NB4 (cell line): ENCODE data around the gene DKK3.
A peak's percentile ranks its signal among the peaks of the same experiment; 100 is the strongest.

Experiments
- DNase-seq: peaks from one replicate; pipeline ENCODE4 v3.0.0; 2010; ENCODE audit warnings: low read depth
- H3K4me3 ChIP-seq: one replicate; pipeline ENCODE4 v1.5.1; 2011; ENCODE audit warnings: mild to moderate bottlenecking, low read depth, low read length, moderate library complexity
- MYC ChIP-seq: IDR thresholded peaks from 2 replicates; pipeline ENCODE4 v1.6.1; 2011; ENCODE audit warnings: low read depth, low read length
- POLR2A ChIP-seq: IDR thresholded peaks from 2 replicates; pipeline ENCODE4 v1.6.1; 2011; ENCODE audit warnings: mild to moderate bottlenecking; ENCODE audit not compliant: insufficient read length; ENCODE audit errors: extremely low read depth
- TF ChIP-seq, protein P1 (sequence below): IDR thresholded peaks from 2 replicates; pipeline ENCODE4 v1.6.1; 2011; ENCODE audit warnings: low read depth, low read length
- TF ChIP-seq, protein P2 (sequence below): IDR thresholded peaks from one replicate; pipeline ENCODE4 v1.5.1; 2012; ENCODE audit warnings: low read depth, low read length

The DKK3 gene

DNA sequence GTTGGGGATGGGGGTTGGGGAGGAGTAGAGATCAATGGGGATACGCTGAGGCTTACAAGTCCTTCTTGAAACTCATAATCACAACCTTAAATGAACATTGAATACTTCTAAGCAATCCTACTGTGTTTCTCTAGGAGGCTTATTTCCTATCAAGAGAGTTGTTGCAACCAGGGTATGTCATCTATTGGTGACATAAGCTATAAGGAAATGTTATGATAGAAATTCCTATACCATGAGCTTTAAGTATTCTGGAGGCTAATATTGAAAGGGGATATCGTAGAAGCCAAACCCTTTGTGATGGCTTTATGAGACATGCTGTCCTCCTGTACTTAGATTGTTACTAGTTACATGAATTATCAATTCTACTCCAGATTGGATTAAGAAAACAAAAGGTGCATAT, 72.9 kb downstream of the DKK3 start:
- no peak for DNase-seq
- TF ChIP-seq POLR2A (no peak), MYC (no peak)
- TF ChIP-seq, protein P1, sequence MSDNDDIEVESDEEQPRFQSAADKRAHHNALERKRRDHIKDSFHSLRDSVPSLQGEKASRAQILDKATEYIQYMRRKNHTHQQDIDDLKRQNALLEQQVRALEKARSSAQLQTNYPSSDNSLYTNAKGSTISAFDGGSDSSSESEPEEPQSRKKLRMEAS: no peak
- TF ChIP-seq, protein P2, sequence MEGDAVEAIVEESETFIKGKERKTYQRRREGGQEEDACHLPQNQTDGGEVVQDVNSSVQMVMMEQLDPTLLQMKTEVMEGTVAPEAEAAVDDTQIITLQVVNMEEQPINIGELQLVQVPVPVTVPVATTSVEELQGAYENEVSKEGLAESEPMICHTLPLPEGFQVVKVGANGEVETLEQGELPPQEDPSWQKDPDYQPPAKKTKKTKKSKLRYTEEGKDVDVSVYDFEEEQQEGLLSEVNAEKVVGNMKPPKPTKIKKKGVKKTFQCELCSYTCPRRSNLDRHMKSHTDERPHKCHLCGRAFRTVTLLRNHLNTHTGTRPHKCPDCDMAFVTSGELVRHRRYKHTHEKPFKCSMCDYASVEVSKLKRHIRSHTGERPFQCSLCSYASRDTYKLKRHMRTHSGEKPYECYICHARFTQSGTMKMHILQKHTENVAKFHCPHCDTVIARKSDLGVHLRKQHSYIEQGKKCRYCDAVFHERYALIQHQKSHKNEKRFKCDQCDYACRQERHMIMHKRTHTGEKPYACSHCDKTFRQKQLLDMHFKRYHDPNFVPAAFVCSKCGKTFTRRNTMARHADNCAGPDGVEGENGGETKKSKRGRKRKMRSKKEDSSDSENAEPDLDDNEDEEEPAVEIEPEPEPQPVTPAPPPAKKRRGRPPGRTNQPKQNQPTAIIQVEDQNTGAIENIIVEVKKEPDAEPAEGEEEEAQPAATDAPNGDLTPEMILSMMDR: no peak
- H3K4me3 ChIP-seq: no peak overlapping the region

- TF ChIP-seq MYC: no peak
- TF ChIP-seq, protein P2: peak; percentile 42
- H3K4me3 ChIP-seq: no peak overlapping the region
- peak; percentile 54 for DNase-seq
These were observed 76.9 kb downstream of the DKK3 start for GRCh38 chr11:11931461-11932055.

DNA sequence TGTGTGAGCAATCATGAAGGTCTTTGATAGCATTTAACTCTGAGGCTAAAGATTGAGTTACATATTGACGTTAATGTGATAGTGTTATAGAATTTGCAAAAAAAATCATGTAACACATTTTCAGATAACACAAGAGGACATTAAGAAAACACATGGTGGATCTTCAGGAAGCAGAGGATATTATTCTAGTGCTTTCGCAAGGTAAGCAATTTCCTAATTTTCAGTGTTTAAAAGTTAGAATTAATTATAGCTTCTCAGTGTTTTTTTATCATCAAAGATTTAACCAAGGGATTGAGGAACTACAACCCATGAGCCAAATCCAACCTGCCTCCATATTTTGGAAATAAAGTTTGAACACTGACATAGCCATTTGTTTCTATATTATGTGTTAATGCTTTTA, 78.5 kb downstream of the DKK3 start:
- no peak for TF ChIP-seq POLR2A
- no peak for TF ChIP-seq MYC
- TF ChIP-seq, protein P1: no peak
- TF ChIP-seq, protein P2: no peak
- no peak overlapping the region for H3K4me3 ChIP-seq
- no peak for DNase-seq

- H3K4me3 ChIP-seq: no peak overlapping the region
- TF ChIP-seq POLR2A (no peak), MYC (no peak)
- TF ChIP-seq, protein P1: no peak
- TF ChIP-seq, protein P2: no peak
- no peak for DNase-seq
These were observed 84.6 kb downstream of the DKK3 start for GRCh38 chr11:11923828-11924227.

- DNase-seq: no peak
- H3K4me3 ChIP-seq: no peak overlapping the region
- TF ChIP-seq, protein P1: no peak
- TF ChIP-seq, protein P2: no peak
These were observed 91.4 kb downstream of the DKK3 start for GRCh38 chr11:11916981-11917399.

DNA sequence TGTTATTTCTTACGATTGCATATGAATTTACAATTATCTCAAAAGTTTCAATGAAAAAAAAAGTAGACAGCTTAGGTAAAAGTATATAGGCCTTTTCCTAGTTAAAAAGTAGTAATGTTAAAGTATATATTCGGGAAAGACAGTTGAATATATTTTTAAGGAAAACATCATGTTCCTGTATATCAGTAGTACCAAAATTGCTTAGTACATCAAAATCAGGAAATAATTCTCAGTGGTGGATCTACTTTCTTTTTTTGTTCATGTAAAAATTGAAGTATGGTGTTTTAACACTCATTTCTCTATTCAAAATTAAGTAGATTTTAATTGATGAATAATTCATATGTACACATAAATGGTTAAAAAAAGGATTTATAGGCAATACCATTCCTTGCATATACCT, 92.8 kb downstream of the DKK3 start:
- TF ChIP-seq, protein P1: no peak
- TF ChIP-seq MYC: no peak
- TF ChIP-seq POLR2A: no peak
- TF ChIP-seq, protein P2: no peak
- no peak overlapping the region for H3K4me3 ChIP-seq
- no peak for DNase-seq
